ENCODE data around the gene TMEM119.
A peak's percentile ranks its signal among the peaks of the same experiment; 100 is the strongest.
"Not testable (repeated sequence)": the region's sequence is repeated elsewhere in the genome, so short reads cannot be mapped to it uniquely, and the experiment has no call there.

The TMEM119 gene

GRCh38 chr12:108567406-108568337, 30.2 kb downstream of the TMEM119 start:
- no peak overlapping the region for H3K4me3 ChIP-seq (ENCODE audit: low read depth, low read length)

GRCh38 chr12:108566452-108566851, 31.4 kb downstream of the TMEM119 start:
- H3K4me3 ChIP-seq (ENCODE audit: low read depth, low read length), result no peak overlapping the region

- no peak overlapping the region for H3K4me3 ChIP-seq (ENCODE audit: low read depth, low read length)
Observed at GRCh38 chr12:108565976-108566375, 31.9 kb downstream of the TMEM119 start.

GRCh38 chr12:108565146-108565545, 32.7 kb downstream of the TMEM119 start:
- no peak overlapping the region for H3K4me3 ChIP-seq (ENCODE audit: low read depth, low read length)

- H3K4me3 ChIP-seq (ENCODE audit: low read depth, low read length), result no peak overlapping the region
Observed at GRCh38 chr12:108564724-108565123, 33.2 kb downstream of the TMEM119 start.

GRCh38 chr12:108563804-108564151, 34.1 kb downstream of the TMEM119 start:
- H3K4me3 ChIP-seq (ENCODE audit: low read depth, low read length), result no peak overlapping the region

- peak overlapping the region; percentile 92 for H3K4me3 ChIP-seq (ENCODE audit: low read depth, low read length)
Observed at GRCh38 chr12:108563136-108563803, 34.6 kb downstream of the TMEM119 start.

- H3K4me3 ChIP-seq (ENCODE audit: low read depth, low read length), result peak within 1 kb of the TSS; percentile 100
Observed at GRCh38 chr12:108562348-108563135, 35.3 kb downstream of the TMEM119 start, which contains the start of gene ISCU. TSS of gene ISCU (plus strand) at chr12:108562596. CDS start at chr12:108562623, 27 bp downstream.

- peak overlapping the region; percentile 100 for H3K4me3 ChIP-seq (ENCODE audit: low read depth, low read length)
Observed at GRCh38 chr12:108561852-108562347, 36.0 kb downstream of the TMEM119 start.

GRCh38 chr12:108560752-108561719, 36.8 kb downstream of the TMEM119 start, which contains the start of gene SART3:
TSS of gene SART3 (minus strand) at chr12:108561173. CDS start at chr12:108561154, 19 bp downstream.
- H3K4me3 ChIP-seq (ENCODE audit: low read depth, low read length), result peak within 1 kb of the TSS; percentile 100

GRCh38 chr12:108560321-108560721, 37.6 kb downstream of the TMEM119 start:
- H3K4me3 ChIP-seq (ENCODE audit: low read depth, low read length), result peak overlapping the region; percentile 100

- peak overlapping the region; percentile 100 for H3K4me3 ChIP-seq (ENCODE audit: low read depth, low read length)
Observed at GRCh38 chr12:108559748-108560147, 38.1 kb downstream of the TMEM119 start.

- no peak overlapping the region for H3K4me3 ChIP-seq (ENCODE audit: low read depth, low read length)
Observed at GRCh38 chr12:108559007-108559655, 38.8 kb downstream of the TMEM119 start.

- not testable (repeated sequence) for H3K4me3 ChIP-seq (ENCODE audit: low read depth, low read length)
Observed at GRCh38 chr12:108555383-108555782, 42.5 kb downstream of the TMEM119 start.

- H3K4me3 ChIP-seq (ENCODE audit: low read depth, low read length), result no peak overlapping the region
Observed at GRCh38 chr12:108553799-108554198, 44.1 kb downstream of the TMEM119 start.

- H3K4me3 ChIP-seq (ENCODE audit: low read depth, low read length), result no peak overlapping the region
Observed at GRCh38 chr12:108551535-108551934, 46.3 kb downstream of the TMEM119 start.

GRCh38 chr12:108548954-108549521, 48.8 kb downstream of the TMEM119 start:
- H3K4me3 ChIP-seq (ENCODE audit: low read depth, low read length), result no peak overlapping the region

- no peak overlapping the region for H3K4me3 ChIP-seq (ENCODE audit: low read depth, low read length)
Observed at GRCh38 chr12:108547686-108548085, 50.2 kb downstream of the TMEM119 start.

GRCh38 chr12:108543652-108544051, 54.2 kb downstream of the TMEM119 start:
- H3K4me3 ChIP-seq (ENCODE audit: low read depth, low read length), result no peak overlapping the region

All from iPS-11a (cell line).